HepG2 (cell line): Measurements from ENCODE around the gene VPS9D1. TPM values are rescaled to one million over a fixed set of nuclear protein-coding genes. Genes with fewer than 3 reads are reported as not detected.

ENCODE experiments used
- HDAC1 ChIP-seq: sonication (generic); formaldehyde crosslinking; IDR thresholded peaks from 2 replicates; pipeline ENCODE4 v1.5.1; 2020; ENCODE audit warnings: mild to moderate bottlenecking, missing genetic modification reagents
- HNF4A ChIP-seq: sonication (generic); formaldehyde crosslinking; IDR thresholded peaks from 2 replicates; pipeline ENCODE4 v1.4.0; 2020; ENCODE audit warnings: missing genetic modification reagents
- HOXA3 ChIP-seq: sonication (generic); formaldehyde crosslinking; IDR thresholded peaks from 2 replicates; pipeline ENCODE4 v1.5.0; 2020; ENCODE audit warnings: missing genetic modification reagents
- KDM5B ChIP-seq: sonication (generic); formaldehyde crosslinking; IDR thresholded peaks from 2 replicates; pipeline ENCODE4 v1.4.0; 2020; ENCODE audit warnings: missing genetic modification reagents, mild to moderate bottlenecking, borderline replicate concordance
- MAF1 ChIP-seq: sonication (generic); formaldehyde crosslinking; IDR thresholded peaks from 2 replicates; pipeline ENCODE4 v1.5.0; 2020; ENCODE audit warnings: missing genetic modification reagents, borderline replicate concordance
- MED13 ChIP-seq: sonication (generic); formaldehyde crosslinking; IDR thresholded peaks from 2 replicates; pipeline ENCODE4 v1.5.0; 2020; ENCODE audit warnings: missing genetic modification reagents
- PHF8 ChIP-seq: sonication (generic); formaldehyde crosslinking; IDR thresholded peaks from 2 replicates; pipeline ENCODE4 v1.5.0; 2020; ENCODE audit warnings: missing genetic modification reagents
- SALL1 ChIP-seq: sonication (generic); formaldehyde crosslinking; IDR thresholded peaks from 2 replicates; pipeline ENCODE4 v1.8.0; 2022; ENCODE audit warnings: mild to moderate bottlenecking, missing genetic modification reagents
- ZC3H4 ChIP-seq: sonication (generic); formaldehyde crosslinking; IDR thresholded peaks from 2 replicates; pipeline ENCODE4 v1.4.0; 2020; ENCODE audit warnings: missing genetic modification reagents, borderline replicate concordance
- ZFX ChIP-seq: sonication (generic); formaldehyde crosslinking; IDR thresholded peaks from 2 replicates; pipeline ENCODE4 v1.4.0; 2020; ENCODE audit warnings: mild to moderate bottlenecking, low read depth, missing genetic modification reagents, moderate library complexity
- ZNF263 ChIP-seq: sonication (generic); formaldehyde crosslinking; IDR thresholded peaks from 2 replicates; pipeline ENCODE4 v1.4.0; 2020; ENCODE audit warnings: missing genetic modification reagents
- ZNF550 ChIP-seq: sonication (generic); formaldehyde crosslinking; IDR thresholded peaks from 2 replicates; pipeline ENCODE4 v1.4.0; 2020; ENCODE audit warnings: mild to moderate bottlenecking, missing genetic modification reagents, borderline replicate concordance
- ZNF563 ChIP-seq: sonication (generic); formaldehyde crosslinking; IDR thresholded peaks from 2 replicates; pipeline ENCODE4 v1.8.0; 2022; ENCODE audit warnings: mild to moderate bottlenecking, moderate library complexity, missing genetic modification reagents
- polyA plus RNA-seq, 8 experiments: library from polyadenylated mRNA; depleted of rRNA in 3 of 8; stranded (reverse) in 7 of 8; unstranded in 1 of 8; fragments of >200 nt; fragmentation: Illumina TruSeq in 4 of 8; extraction: Trizol in 4 of 8; gene quantifications; 2 replicates each; pipeline versions ENCODE4 v1.2.1 to v1.2.3, GENCODE V29; 2011 to 2016; ENCODE audit warnings: low read depth in 4 of 8, missing spikeins in 1 of 8, mixed read lengths in 1 of 8; ENCODE audit not compliant: insufficient read depth in 1 of 8
- total RNA-seq, 5 experiments: library from RNA; depleted of rRNA; stranded (reverse); fragments of >200 nt; fragmentation: Illumina TruSeq; extraction: Trizol; gene quantifications; 2 replicates each; pipeline ENCODE4 v1.2.3, GENCODE V29; 2016; ENCODE audit warnings: low read depth in 1 of 5
- TF ChIP-seq, protein P1 (sequence below): sonication (generic); formaldehyde crosslinking; IDR thresholded peaks from 2 replicates; pipeline ENCODE4 v1.5.0; 2020; ENCODE audit warnings: missing genetic modification reagents, mild to moderate bottlenecking, borderline replicate concordance
- TF ChIP-seq, protein P2 (sequence below): sonication (generic); formaldehyde crosslinking; IDR thresholded peaks from 2 replicates; pipeline ENCODE4 v1.4.0; 2020; ENCODE audit warnings: missing genetic modification reagents
- TF ChIP-seq, protein P3 (sequence below): sonication (generic); formaldehyde crosslinking; conservative IDR thresholded peaks from 2 replicates; pipeline ENCODE4 v1.4.0; 2020; ENCODE audit warnings: mild to moderate bottlenecking, missing genetic modification reagents, moderate library complexity
- TF ChIP-seq, protein P4 (sequence below): sonication (generic); formaldehyde crosslinking; IDR thresholded peaks from 2 replicates; pipeline ENCODE4 v1.4.0; 2020; ENCODE audit warnings: missing genetic modification reagents

The VPS9D1 gene
- total and polyA plus RNA-seq, 2 of the 13 experiments (the other 11 are each of a cell fraction or from before 2014, with no cell fraction given), result 10.1 to 13.2 TPM

DNA sequence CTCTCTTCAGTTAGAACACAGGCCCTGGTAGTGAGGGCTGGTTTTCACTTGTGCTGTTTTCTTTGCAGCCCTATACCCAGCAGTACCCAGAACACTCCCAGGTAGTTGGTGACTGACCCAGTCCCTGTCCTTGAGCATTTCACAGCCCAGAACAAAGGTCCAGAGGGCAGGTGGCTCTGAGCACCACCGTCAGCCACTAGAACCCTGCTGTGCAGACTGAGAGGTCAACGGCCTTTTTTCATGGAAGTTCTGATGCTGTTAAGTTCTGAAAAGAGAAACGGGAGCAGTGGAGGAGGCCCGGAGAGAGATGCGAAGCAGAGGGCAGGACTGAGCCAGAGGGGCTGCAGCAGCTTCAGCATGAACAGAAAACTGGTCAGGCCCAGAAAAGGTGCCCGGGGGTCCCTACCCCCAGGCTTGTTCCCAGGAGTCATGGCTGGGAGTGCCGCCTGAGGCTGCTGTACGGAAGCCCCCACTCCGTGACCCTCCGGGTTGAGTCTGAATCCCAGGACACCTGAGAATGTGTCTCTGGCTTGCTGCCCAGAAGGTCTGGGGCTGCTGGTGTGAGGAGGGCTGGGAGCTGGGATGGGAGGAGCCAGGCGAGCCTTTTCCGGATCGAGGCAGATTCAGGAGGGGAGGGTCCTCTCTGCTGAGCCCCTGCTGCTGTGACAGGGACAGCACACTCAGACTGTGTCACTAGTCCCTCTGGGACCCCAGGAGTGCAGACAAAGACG, 9.3 kb upstream of the VPS9D1 start (continued):
- TF ChIP-seq, protein P1, sequence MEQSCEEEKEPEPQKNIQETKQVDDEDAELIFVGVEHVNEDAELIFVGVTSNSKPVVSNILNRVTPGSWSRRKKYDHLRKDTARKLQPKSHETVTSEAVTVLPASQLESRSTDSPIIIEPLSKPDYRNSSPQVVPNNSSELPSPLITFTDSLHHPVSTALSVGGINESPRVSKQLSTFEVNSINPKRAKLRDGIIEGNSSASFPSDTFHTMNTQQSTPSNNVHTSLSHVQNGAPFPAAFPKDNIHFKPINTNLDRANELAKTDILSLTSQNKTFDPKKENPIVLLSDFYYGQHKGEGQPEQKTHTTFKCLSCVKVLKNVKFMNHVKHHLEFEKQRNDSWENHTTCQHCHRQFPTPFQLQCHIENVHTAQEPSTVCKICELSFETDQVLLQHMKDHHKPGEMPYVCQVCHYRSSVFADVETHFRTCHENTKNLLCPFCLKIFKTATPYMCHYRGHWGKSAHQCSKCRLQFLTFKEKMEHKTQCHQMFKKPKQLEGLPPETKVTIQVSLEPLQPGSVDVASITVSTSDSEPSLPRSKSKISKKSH (CRISPR knock-in tag), result 0 out of 2 replicates have a peak, but pooled peaks have one; percentile 26
- TF ChIP-seq ZC3H4 (CRISPR knock-in tag) (no peak), PHF8 (CRISPR knock-in tag) (peak; percentile 19; the same call in 1 of the 2 replicates), HDAC1 (CRISPR knock-in tag) (0 out of 2 replicates have a peak, but pooled peaks have one; percentile 34), SALL1 (peak; percentile 39; the same call in 1 of the 2 replicates), ZNF550 (CRISPR knock-in tag) (peak; percentile 79; the same call in 1 of the 2 replicates), ZNF563 (no peak), ZFX (CRISPR knock-in tag) (peak; percentile 19; the same call in 1 of the 2 replicates), MED13 (CRISPR knock-in tag) (no peak), HOXA3 (CRISPR knock-in tag) (peak; percentile 53), HNF4A (peak; percentile 81), KDM5B (CRISPR knock-in tag) (peak; percentile 57; the same call in 1 of the 2 replicates), MAF1 (0 out of 2 replicates have a peak, but pooled peaks have one; percentile 55), ZNF263 (peak; percentile 41; the same call in 1 of the 2 replicates)
- TF ChIP-seq, protein P2, sequence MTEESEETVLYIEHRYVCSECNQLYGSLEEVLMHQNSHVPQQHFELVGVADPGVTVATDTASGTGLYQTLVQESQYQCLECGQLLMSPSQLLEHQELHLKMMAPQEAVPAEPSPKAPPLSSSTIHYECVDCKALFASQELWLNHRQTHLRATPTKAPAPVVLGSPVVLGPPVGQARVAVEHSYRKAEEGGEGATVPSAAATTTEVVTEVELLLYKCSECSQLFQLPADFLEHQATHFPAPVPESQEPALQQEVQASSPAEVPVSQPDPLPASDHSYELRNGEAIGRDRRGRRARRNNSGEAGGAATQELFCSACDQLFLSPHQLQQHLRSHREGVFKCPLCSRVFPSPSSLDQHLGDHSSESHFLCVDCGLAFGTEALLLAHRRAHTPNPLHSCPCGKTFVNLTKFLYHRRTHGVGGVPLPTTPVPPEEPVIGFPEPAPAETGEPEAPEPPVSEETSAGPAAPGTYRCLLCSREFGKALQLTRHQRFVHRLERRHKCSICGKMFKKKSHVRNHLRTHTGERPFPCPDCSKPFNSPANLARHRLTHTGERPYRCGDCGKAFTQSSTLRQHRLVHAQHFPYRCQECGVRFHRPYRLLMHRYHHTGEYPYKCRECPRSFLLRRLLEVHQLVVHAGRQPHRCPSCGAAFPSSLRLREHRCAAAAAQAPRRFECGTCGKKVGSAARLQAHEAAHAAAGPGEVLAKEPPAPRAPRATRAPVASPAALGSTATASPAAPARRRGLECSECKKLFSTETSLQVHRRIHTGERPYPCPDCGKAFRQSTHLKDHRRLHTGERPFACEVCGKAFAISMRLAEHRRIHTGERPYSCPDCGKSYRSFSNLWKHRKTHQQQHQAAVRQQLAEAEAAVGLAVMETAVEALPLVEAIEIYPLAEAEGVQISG (CRISPR knock-in tag), result peak; percentile 33; the same call in 1 of the 2 replicates
- TF ChIP-seq, protein P3, sequence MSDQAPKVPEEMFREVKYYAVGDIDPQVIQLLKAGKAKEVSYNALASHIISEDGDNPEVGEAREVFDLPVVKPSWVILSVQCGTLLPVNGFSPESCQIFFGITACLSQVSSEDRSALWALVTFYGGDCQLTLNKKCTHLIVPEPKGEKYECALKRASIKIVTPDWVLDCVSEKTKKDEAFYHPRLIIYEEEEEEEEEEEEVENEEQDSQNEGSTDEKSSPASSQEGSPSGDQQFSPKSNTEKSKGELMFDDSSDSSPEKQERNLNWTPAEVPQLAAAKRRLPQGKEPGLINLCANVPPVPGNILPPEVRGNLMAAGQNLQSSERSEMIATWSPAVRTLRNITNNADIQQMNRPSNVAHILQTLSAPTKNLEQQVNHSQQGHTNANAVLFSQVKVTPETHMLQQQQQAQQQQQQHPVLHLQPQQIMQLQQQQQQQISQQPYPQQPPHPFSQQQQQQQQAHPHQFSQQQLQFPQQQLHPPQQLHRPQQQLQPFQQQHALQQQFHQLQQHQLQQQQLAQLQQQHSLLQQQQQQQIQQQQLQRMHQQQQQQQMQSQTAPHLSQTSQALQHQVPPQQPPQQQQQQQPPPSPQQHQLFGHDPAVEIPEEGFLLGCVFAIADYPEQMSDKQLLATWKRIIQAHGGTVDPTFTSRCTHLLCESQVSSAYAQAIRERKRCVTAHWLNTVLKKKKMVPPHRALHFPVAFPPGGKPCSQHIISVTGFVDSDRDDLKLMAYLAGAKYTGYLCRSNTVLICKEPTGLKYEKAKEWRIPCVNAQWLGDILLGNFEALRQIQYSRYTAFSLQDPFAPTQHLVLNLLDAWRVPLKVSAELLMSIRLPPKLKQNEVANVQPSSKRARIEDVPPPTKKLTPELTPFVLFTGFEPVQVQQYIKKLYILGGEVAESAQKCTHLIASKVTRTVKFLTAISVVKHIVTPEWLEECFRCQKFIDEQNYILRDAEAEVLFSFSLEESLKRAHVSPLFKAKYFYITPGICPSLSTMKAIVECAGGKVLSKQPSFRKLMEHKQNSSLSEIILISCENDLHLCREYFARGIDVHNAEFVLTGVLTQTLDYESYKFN, result peak; percentile 74
- TF ChIP-seq, protein P4, sequence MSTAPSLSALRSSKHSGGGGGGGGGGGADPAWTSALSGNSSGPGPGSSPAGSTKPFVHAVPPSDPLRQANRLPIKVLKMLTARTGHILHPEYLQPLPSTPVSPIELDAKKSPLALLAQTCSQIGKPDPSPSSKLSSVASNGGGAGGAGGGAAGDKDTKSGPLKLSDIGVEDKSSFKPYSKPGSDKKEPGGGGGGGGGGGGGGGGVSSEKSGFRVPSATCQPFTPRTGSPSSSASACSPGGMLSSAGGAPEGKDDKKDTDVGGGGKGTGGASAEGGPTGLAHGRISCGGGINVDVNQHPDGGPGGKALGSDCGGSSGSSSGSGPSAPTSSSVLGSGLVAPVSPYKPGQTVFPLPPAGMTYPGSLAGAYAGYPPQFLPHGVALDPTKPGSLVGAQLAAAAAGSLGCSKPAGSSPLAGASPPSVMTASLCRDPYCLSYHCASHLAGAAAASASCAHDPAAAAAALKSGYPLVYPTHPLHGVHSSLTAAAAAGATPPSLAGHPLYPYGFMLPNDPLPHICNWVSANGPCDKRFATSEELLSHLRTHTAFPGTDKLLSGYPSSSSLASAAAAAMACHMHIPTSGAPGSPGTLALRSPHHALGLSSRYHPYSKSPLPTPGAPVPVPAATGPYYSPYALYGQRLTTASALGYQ, result no peak
